Sigmoid colon (tissue), 4 donors: ENCODE data around the gene RELA.

Experiments
- POLR2A ChIP-seq, 2 donors: fragments of 450-650 bp; IDR thresholded peaks; one replicate each; pipeline ENCODE4 v1.6.1; 2016; ENCODE audit warnings: antibody characterized with exemption in 2 of 2, mild to moderate bottlenecking in 2 of 2, moderate library complexity in 2 of 2
- POLR2AphosphoS5 ChIP-seq, 4 donors: sonication (generic); formaldehyde crosslinking; IDR thresholded peaks; one replicate each; pipeline ENCODE4 v1.6.1; 2017; ENCODE audit warnings: antibody characterized with exemption in 4 of 4
- TF ChIP-seq, protein P1 (sequence below), 4 experiments: fragments of 450-650 bp in 3 of 4; fragments of 200-600 bp in 1 of 4; IDR thresholded peaks; one replicate each; pipeline ENCODE4 v1.5.1; 2016 to 2019; ENCODE audit warnings: antibody characterized with exemption in 4 of 4, mild to moderate bottlenecking in 3 of 4, moderate library complexity in 2 of 4

- TF ChIP-seq, protein P1, sequence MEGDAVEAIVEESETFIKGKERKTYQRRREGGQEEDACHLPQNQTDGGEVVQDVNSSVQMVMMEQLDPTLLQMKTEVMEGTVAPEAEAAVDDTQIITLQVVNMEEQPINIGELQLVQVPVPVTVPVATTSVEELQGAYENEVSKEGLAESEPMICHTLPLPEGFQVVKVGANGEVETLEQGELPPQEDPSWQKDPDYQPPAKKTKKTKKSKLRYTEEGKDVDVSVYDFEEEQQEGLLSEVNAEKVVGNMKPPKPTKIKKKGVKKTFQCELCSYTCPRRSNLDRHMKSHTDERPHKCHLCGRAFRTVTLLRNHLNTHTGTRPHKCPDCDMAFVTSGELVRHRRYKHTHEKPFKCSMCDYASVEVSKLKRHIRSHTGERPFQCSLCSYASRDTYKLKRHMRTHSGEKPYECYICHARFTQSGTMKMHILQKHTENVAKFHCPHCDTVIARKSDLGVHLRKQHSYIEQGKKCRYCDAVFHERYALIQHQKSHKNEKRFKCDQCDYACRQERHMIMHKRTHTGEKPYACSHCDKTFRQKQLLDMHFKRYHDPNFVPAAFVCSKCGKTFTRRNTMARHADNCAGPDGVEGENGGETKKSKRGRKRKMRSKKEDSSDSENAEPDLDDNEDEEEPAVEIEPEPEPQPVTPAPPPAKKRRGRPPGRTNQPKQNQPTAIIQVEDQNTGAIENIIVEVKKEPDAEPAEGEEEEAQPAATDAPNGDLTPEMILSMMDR (IDR thresholded peaks at IDR 0.05): no peak
- TF ChIP-seq POLR2AphosphoS5 (IDR thresholded peaks at IDR 0.05): no peak
- TF ChIP-seq POLR2A (IDR thresholded peaks at IDR 0.05): no peak
Measured at GRCh38 chr11:65621460-65621859, 41.3 kb downstream of the RELA start.
